SK-N-MC (cell line): ENCODE measurements around the gene JADE1.

Source experiments
- EZH2 ChIP-seq: fragments of 200-600 bp; sonication (generic); IDR thresholded peaks from one replicate; pipeline ENCODE4 v1.6.1; 2017; ENCODE audit warnings: antibody characterized with exemption
- POLR2AphosphoS5 ChIP-seq: IDR thresholded peaks from 2 replicates; pipeline ENCODE4 v1.6.1; 2012; ENCODE audit warnings: mild to moderate bottlenecking, low read depth, low read length, borderline replicate concordance

DNA sequence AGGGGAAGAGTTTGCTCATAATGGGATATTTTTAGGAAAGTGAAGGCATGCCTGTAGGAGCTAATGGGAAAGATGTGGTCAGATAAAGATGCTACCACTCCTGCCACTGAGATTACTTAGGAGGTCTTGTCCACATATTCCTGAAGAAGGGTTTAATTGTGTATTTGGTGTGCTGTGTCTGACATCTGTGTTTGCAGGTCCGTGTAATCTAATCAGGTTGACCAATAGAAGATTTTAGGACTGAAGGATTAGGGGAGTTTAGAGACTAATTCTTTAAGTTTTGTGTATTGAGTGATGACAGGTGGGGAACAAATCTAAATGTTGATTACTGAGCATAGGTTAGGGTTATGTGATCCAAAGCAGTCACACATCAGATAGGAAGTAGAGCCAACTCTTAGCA lies 57.2 kb downstream of the JADE1 start:
- TF ChIP-seq POLR2AphosphoS5 (no peak), EZH2 (no peak)
